Stomach (tissue), 9 donors: Measurements from ENCODE around the gene RAPSN. TPM values are rescaled to one million over a fixed set of nuclear protein-coding genes. Genes with fewer than 3 reads are reported as not detected.
A peak's percentile ranks its signal among the peaks of the same experiment; 100 is the strongest.

Experiments used
- DNase-seq, 2 donors: peaks; one replicate each; pipeline versions ENCODE4 v3.0.0 to v3.0.0-alpha.2; 2013 to 2019
- H3K27ac ChIP-seq, 5 donors: fragments of 200-600 bp in 4 of 5; sonication (generic) in 4 of 5; one replicate each; pipeline ENCODE4 v1.5.1; 2013 to 2019; ENCODE audit warnings: mild to moderate bottlenecking in 1 of 5, moderate library complexity in 1 of 5
- H3K27me3 ChIP-seq, 3 donors: fragments of 200-600 bp; sonication (generic); one replicate each; pipeline ENCODE4 v1.5.1; 2017 to 2019; ENCODE audit warnings: mixed run types in 1 of 3
- H3K36me3 ChIP-seq, 4 donors: fragments of 200-600 bp; sonication (generic); 1 replicate in 3 of 4; 2 replicates in 1 of 4; pipeline ENCODE4 v1.5.1; 2016 to 2019
- H3K4me1 ChIP-seq, 4 donors: fragments of 200-600 bp; sonication (generic); one replicate each; pipeline ENCODE4 v1.5.1; 2016 to 2019
- H3K4me3 ChIP-seq, 4 donors: fragments of 200-600 bp; sonication (generic) in 3 of 4; one replicate each; pipeline ENCODE4 v1.5.1; 2016 to 2019; ENCODE audit warnings: mild to moderate bottlenecking in 1 of 4
- H3K9me3 ChIP-seq, 4 donors: fragments of 200-600 bp; sonication (generic); one replicate each; pipeline ENCODE4 v1.5.1; 2016 to 2019
- CTCF ChIP-seq, 7 experiments: fragments of 450-650 bp in 4 of 7; fragments of 200-600 bp in 3 of 7; sonication (generic) in 3 of 7; IDR thresholded peaks; one replicate each; pipeline ENCODE4 v1.5.1; 2016 to 2019; ENCODE audit warnings: antibody characterized with exemption in 7 of 7, control low read depth in 2 of 7, mild to moderate bottlenecking in 1 of 7
- EP300 ChIP-seq: sonication (generic); formaldehyde crosslinking; IDR thresholded peaks from one replicate; pipeline ENCODE4 v1.6.1; 2017; ENCODE audit warnings: antibody characterized with exemption
- POLR2A ChIP-seq, 4 donors: fragments of 450-650 bp; IDR thresholded peaks; one replicate each; pipeline ENCODE4 v1.6.1; 2016; ENCODE audit warnings: antibody characterized with exemption in 4 of 4, control low read depth in 2 of 4, mild to moderate bottlenecking in 1 of 4, moderate library complexity in 1 of 4
- POLR2AphosphoS5 ChIP-seq, 3 donors: sonication (generic); formaldehyde crosslinking; IDR thresholded peaks; one replicate each; pipeline ENCODE4 v1.6.1; 2016; ENCODE audit warnings: antibody characterized with exemption in 3 of 3
- WGBS, 5 donors: extraction: QIAGEN DNeasy Blood & Tissue Kit in 3 of 5; methylation state at CpG; one replicate each; pipeline versions ENCODE4 v1.1.5 to v1.1.7; 2013 to 2018; 5-methylcytosine and 5-hydroxymethylcytosine counted together
- intact Hi-C: fragments of 100-400 bp; cut with DNase I; formaldehyde crosslinking; loops from one replicate; pipeline ENCODE4 v1.15.1; 2023; ENCODE audit warnings: low total_unique reads
- polyA plus RNA-seq, 3 donors: library from polyadenylated mRNA; stranded (reverse); fragments of 200-250 nt; gene quantifications; one replicate each; pipeline ENCODE4 v1.2.3, GENCODE V29; 2013
- total RNA-seq, 5 donors: library from RNA; depleted of rRNA; stranded (reverse); fragments of >200 nt; gene quantifications; one replicate each; pipeline versions ENCODE4 v1.1.0 to v1.2.3, GENCODE V29; 2014 to 2016
- donor health status: healthy with polysubstance abuse.
- donor health status: Bipolar disorder and iron deficiency.
- donor health status: healthy.

RAPSN gene
- total and polyA plus RNA-seq, 8 donors: 0.20 to 1.2 (median 1.1) TPM; not detected in 5

- Histone ChIP-seq H3K27me3 (no peaks in the 10 kb centered on the region), H3K27ac (no peak overlapping the region), H3K9me3 (no peaks in the 10 kb centered on the region), H3K36me3 (no peaks in the 10 kb centered on the region), H3K4me3 (no peak overlapping the region), H3K4me1 (peaks cover 0 to 13% (median 6%) of the 10 kb centered on the region in 4 donors)
- WGBS, 5 donors: 93 to 96% (median 96%) methylated on average over 9 to 18 of the region's 18 CpGs
- TF ChIP-seq POLR2A (IDR thresholded peaks at IDR 0.05) (no peak), EP300 (no peak), POLR2AphosphoS5 (IDR thresholded peaks at IDR 0.05) (no peak), CTCF (IDR thresholded peaks at IDR 0.05) (no peak)
- DNase-seq: no peak
- intact Hi-C loops: no loop called here
These were observed 10.2 kb downstream of the RAPSN start for GRCh38 chr11:47438721-47439120.

GRCh38 chr11:47437746-47438418, 11.1 kb downstream of the RAPSN start:
- Histone ChIP-seq H3K4me1 (peaks cover 0 to 13% (median 6%) of the 10 kb centered on the region in 4 donors), H3K9me3 (no peaks in the 10 kb centered on the region), H3K27me3 (no peaks in the 10 kb centered on the region), H3K36me3 (no peaks in the 10 kb centered on the region), H3K4me3 (no peak overlapping the region), H3K27ac (peak overlapping the region in 1 of 5 donors; percentile 49)
- WGBS, 5 donors: 31 to 57% (median 43%) methylated on average over 13 to 16 of the region's 16 CpGs
- peak in 1 of 2 donors; percentile 72 for DNase-seq
- TF ChIP-seq POLR2A (IDR thresholded peaks at IDR 0.05) (no peak), CTCF (IDR thresholded peaks at IDR 0.05) (no peak), EP300 (no peak), POLR2AphosphoS5 (IDR thresholded peaks at IDR 0.05) (no peak)
- intact Hi-C loops: no loop called here

- no peak for DNase-seq
- intact Hi-C loops: no loop called here
- Histone ChIP-seq H3K4me1 (peaks cover 0 to 13% (median 6%) of the 10 kb centered on the region in 4 donors), H3K4me3 (no peak overlapping the region), H3K27ac (peak overlapping the region in 1 of 5 donors; percentile 49), H3K9me3 (no peaks in the 10 kb centered on the region), H3K27me3 (no peaks in the 10 kb centered on the region), H3K36me3 (no peaks in the 10 kb centered on the region)
- TF ChIP-seq CTCF (IDR thresholded peaks at IDR 0.05): no peak
- no peak for TF ChIP-seq POLR2AphosphoS5 (IDR thresholded peaks at IDR 0.05)
- TF ChIP-seq POLR2A (IDR thresholded peaks at IDR 0.05): no peak
- TF ChIP-seq EP300: no peak
- 64 to 79% (median 73%) methylated on average over 11 of the region's 11 CpGs for WGBS, 5 donors
These were observed 11.7 kb downstream of the RAPSN start for GRCh38 chr11:47437218-47437745.

- Histone ChIP-seq H3K4me3 (no peak overlapping the region), H3K27me3 (no peaks in the 10 kb centered on the region), H3K9me3 (no peaks in the 10 kb centered on the region), H3K36me3 (no peaks in the 10 kb centered on the region), H3K27ac (no peak overlapping the region), H3K4me1 (peaks cover 0 to 13% (median 6%) of the 10 kb centered on the region in 4 donors)
- no peak for DNase-seq
- no peak for TF ChIP-seq POLR2A (IDR thresholded peaks at IDR 0.05)
- TF ChIP-seq EP300: no peak
- no peak for TF ChIP-seq POLR2AphosphoS5 (IDR thresholded peaks at IDR 0.05)
- no peak for TF ChIP-seq CTCF (IDR thresholded peaks at IDR 0.05)
- 92 to 97% (median 95%) methylated on average over 3 of the region's 3 CpGs for WGBS, 5 donors
- intact Hi-C loops: no loop called here
These were observed 12.2 kb downstream of the RAPSN start for GRCh38 chr11:47436726-47437125.
